Measurements from ENCODE around the gene SIMC1. TPM values are rescaled to one million over a fixed set of nuclear protein-coding genes. Genes with fewer than 3 reads are reported as not detected.

SIMC1 gene
- total and polyA plus RNA-seq, 2 of the 4 experiments (the other 2 are of a cell fraction): 8.2 to 11.7 TPM

DNA sequence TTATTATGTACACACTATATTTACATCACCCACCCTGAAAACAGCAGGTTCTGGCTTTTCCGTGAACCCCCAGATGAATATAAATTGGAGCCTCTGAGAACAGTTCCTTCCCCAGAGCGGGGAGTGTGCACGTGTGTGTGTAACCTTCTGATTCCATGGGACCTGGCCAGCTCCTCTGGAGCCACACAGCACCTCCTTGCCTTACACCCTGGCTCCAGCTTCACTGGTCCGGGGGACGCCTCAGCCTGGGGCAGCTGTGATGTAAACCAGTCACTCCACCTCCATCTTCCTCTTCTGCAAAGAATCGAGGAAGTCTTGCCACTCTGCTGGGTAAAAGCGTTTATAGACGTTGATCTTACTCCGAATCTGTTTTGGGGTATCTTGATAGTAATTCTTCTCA is 145.7 kb downstream of the SIMC1 start:
- dilution Hi-C loops (cut with HindIII; ENCODE audit: low sequenced_read_pairs, unreplicated experiment) (no loop called here), intact Hi-C loops (cut with micrococcal nuclease) (no loop called here), in situ Hi-C loops (cut with MboI; ENCODE audit: low sequenced_read_pairs) (no loop called here)
- no peak overlapping the region for H2AFZ ChIP-seq (replicated peaks; ENCODE audit: low read length, poor library complexity)
- no peak overlapping the region for H3K18ac ChIP-seq (ENCODE audit: low read depth, low read length)
- H2BK20ac ChIP-seq (ENCODE audit: low read depth, low read length): no peak overlapping the region
- 60% methylated on average over 1 of the region's 9 CpGs; no CpG with 5 or more reads in 1 of the 2 experiments for WGBS, 2 experiments (ENCODE audit: extremely low coverage in 2 of 2, insufficient read length in 1 of 2)
- peaks cover 11 to 32% of the 10 kb centered on the region in 2 experiments; a peak in 3 of 4 replicates for H3K79me1 ChIP-seq (ENCODE audit: low read depth in 1 of 2, low read length in 2 of 2)
- H2BK5ac ChIP-seq (ENCODE audit: low read depth, low read length, poor library complexity, severe bottlenecking): no peak overlapping the region
- peaks cover 3% of the 10 kb centered on the region; the same call in 1 of the 2 replicates for H4K20me1 ChIP-seq (ENCODE audit: insufficient read depth, low read length)
- H2BK120ac ChIP-seq (ENCODE audit: low read depth, low read length): no peak overlapping the region
- DNase-seq (no peak), ATAC-seq (ENCODE audit: low read depth) (no peak)
- H3K4ac ChIP-seq (ENCODE audit: low read depth, low read length): no peak overlapping the region
- H3K27me3 ChIP-seq (ENCODE audit: control insufficient read depth, insufficient read depth, low read length): no peaks in the 10 kb centered on the region
- H2BK15ac ChIP-seq (ENCODE audit: low read depth, low read length): no peak overlapping the region
- ChIA-PET POLR2A (ENCODE audit: unreplicated experiment) (no interaction called here), CTCF (no interaction called here)
- H3K4me1 ChIP-seq (ENCODE audit: control insufficient read depth, insufficient read depth, low read length): no peaks in the 10 kb centered on the region
- no peak overlapping the region for H4K5ac ChIP-seq (ENCODE audit: low read depth, low read length)
- no peak overlapping the region for H2AK5ac ChIP-seq (ENCODE audit: low read depth, low read length)
- BruUV-seq (replicated peaks): no TSS peak
- TF ChIP-seq NFE2L2 (IDR thresholded peaks at IDR 0.05; ENCODE audit: low read depth, low read length) (no peak), CHD1 (IDR thresholded peaks at IDR 0.05; ENCODE audit: low read depth, low read length) (no peak), BHLHE40 (IDR thresholded peaks at IDR 0.05; ENCODE audit: low read depth, low read length) (no peak), MAZ (IDR thresholded peaks at IDR 0.05; ENCODE audit: borderline replicate concordance, low read depth, low read length) (no peak), POLR2A (IDR thresholded peaks at IDR 0.05; ENCODE audit: low read depth, low read length) (no peak), ELK1 (IDR thresholded peaks at IDR 0.05; ENCODE audit: borderline replicate concordance, low read depth, low read length) (no peak), SMC3 (IDR thresholded peaks at IDR 0.05; ENCODE audit: low read depth, low read length) (no peak)
- TF ChIP-seq, protein P1, sequence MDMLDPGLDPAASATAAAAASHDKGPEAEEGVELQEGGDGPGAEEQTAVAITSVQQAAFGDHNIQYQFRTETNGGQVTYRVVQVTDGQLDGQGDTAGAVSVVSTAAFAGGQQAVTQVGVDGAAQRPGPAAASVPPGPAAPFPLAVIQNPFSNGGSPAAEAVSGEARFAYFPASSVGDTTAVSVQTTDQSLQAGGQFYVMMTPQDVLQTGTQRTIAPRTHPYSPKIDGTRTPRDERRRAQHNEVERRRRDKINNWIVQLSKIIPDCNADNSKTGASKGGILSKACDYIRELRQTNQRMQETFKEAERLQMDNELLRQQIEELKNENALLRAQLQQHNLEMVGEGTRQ (IDR thresholded peaks at IDR 0.05; ENCODE audit: low read depth, low read length): no peak
- H3K23ac ChIP-seq (ENCODE audit: low read depth, low read length): no peak overlapping the region
- H3K36me3 ChIP-seq (ENCODE audit: control insufficient read depth, insufficient read depth, low read length): peaks cover 38% of the 10 kb centered on the region
- H3K9me3 ChIP-seq (ENCODE audit: control insufficient read depth, insufficient read depth, low read length): no peaks in the 10 kb centered on the region
- no peak overlapping the region for H3K4me3 ChIP-seq (ENCODE audit: insufficient read depth, low read depth, low read length)
- no peak overlapping the region for H4K8ac ChIP-seq (ENCODE audit: low read depth in 2 of 2, low read length in 2 of 2)
- H3K27ac ChIP-seq (ENCODE audit: insufficient read depth, low read length): no peak overlapping the region
- no peak overlapping the region for H3K56ac ChIP-seq (ENCODE audit: extremely low read depth, insufficient read depth, low read length)
- H4K91ac ChIP-seq (ENCODE audit: insufficient read depth, low read depth, low read length): no peak overlapping the region
- H3K14ac ChIP-seq (replicated peaks; ENCODE audit: low read depth, low read length): no peak overlapping the region
- no peak overlapping the region for H2AK9ac ChIP-seq (replicated peaks; ENCODE audit: low read depth, low read length, poor library complexity)
- no peak overlapping the region for H3K9ac ChIP-seq (ENCODE audit: low read depth, low read length)
- H3K9me1 ChIP-seq (ENCODE audit: insufficient read depth, low read length): no peaks in the 10 kb centered on the region; the same call in 1 of the 2 replicates
- no peak overlapping the region for H3K4me2 ChIP-seq (ENCODE audit: low read depth, low read length)

Data from IMR-90 (cell line).